ENCODE data around the gene OR8J3.

DNA sequence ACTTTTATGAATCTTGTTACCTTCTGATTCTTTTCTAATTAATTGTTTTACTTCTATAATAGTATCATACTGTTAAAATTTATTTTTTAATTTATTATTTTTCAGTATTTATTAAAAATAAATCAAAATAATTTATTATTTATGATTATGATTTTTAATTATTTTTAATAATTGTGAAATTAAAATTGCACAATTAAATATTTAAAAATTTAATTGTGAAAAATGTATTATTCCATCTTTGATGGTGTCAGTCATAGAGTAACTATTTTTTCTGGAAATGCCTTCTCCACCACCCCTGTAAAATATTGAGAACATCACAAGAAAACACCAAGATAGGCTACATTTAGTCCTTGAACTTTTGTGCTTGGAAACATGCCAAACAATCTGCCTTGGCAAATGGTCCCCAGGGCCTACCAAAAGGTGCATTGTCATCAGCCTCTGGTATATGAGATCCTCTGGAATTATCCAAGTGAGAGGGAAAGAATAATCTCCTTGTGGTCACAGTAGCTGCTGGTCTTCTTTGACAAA lies 36.7 kb downstream of the OR8J3 start, which contains the start of gene OR8H2:
- TF ChIP-seq, protein P1, sequence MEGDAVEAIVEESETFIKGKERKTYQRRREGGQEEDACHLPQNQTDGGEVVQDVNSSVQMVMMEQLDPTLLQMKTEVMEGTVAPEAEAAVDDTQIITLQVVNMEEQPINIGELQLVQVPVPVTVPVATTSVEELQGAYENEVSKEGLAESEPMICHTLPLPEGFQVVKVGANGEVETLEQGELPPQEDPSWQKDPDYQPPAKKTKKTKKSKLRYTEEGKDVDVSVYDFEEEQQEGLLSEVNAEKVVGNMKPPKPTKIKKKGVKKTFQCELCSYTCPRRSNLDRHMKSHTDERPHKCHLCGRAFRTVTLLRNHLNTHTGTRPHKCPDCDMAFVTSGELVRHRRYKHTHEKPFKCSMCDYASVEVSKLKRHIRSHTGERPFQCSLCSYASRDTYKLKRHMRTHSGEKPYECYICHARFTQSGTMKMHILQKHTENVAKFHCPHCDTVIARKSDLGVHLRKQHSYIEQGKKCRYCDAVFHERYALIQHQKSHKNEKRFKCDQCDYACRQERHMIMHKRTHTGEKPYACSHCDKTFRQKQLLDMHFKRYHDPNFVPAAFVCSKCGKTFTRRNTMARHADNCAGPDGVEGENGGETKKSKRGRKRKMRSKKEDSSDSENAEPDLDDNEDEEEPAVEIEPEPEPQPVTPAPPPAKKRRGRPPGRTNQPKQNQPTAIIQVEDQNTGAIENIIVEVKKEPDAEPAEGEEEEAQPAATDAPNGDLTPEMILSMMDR (IDR thresholded peaks at IDR 0.05) = no peak
- TF ChIP-seq EZH2 (IDR thresholded peaks at IDR 0.05) (no peak), EZH2phosphoT487 (IDR thresholded peaks at IDR 0.05) (no peak)
